K562 (cell line): ENCODE data around the gene CABLES1. TPM values are rescaled to one million over a fixed set of nuclear protein-coding genes. Genes with fewer than 3 reads are reported as not detected.

Experiments used
- GTF2F1 ChIP-seq: IDR thresholded peaks from 2 replicates; pipeline ENCODE4 v1.6.1; 2011; ENCODE audit warnings: low read depth, low read length, improper control_type of control experiment
- SMARCC2 ChIP-seq: fragments of 450-650 bp; IDR thresholded peaks from 2 replicates; pipeline ENCODE4 v1.6.1; 2017; ENCODE audit warnings: antibody characterized with exemption, moderate library complexity, mild to moderate bottlenecking, low read depth
- polyA plus RNA-seq, 8 experiments: library from polyadenylated mRNA; depleted of rRNA in 4 of 8; stranded (reverse) in 5 of 8; unstranded in 3 of 8; fragments of >200 nt; fragmentation: Nextera tagmentation in 2 of 8; fragmentation: Illumina TruSeq in 1 of 8; extraction: Ambion mirVana in 2 of 8; extraction: Trizol in 1 of 8; gene quantifications; 2 replicates each; pipeline versions ENCODE4 v1.2.1 to v1.2.3, GENCODE V29; 2011 to 2014; ENCODE audit warnings: inconsistent platforms in 1 of 8, missing spikeins in 1 of 8
- total RNA-seq, 7 experiments: library from RNA; depleted of rRNA in 6 of 7; stranded (reverse); fragments of >200 nt in 6 of 7; fragmentation: Illumina TruSeq in 2 of 7; extraction: Trizol in 2 of 7; gene quantifications; 2 replicates each; pipeline versions ENCODE4 v1.2.1 to v1.2.3, GENCODE V29; 2011 to 2021; ENCODE audit warnings: low replicate concordance in 1 of 7
- TF ChIP-seq, protein P1 (sequence below): fragments of 200-600 bp; sonication (generic); IDR thresholded peaks from one replicate; pipeline ENCODE4 v1.6.1; 2012; ENCODE audit warnings: mild to moderate bottlenecking, low read depth, low read length, inconsistent platforms
- TF ChIP-seq, protein P2 (sequence below): fragments of 450-650 bp; IDR thresholded peaks from 2 replicates; pipeline ENCODE4 v1.6.1; 2016; ENCODE audit warnings: borderline replicate concordance

The CABLES1 gene
- total and polyA plus RNA-seq, 9 of the 15 experiments (the other 6 are each of a cell fraction or from before 2014, with no cell fraction given), result 0.04 to 0.10 (median 0.06) TPM; not detected in 3

DNA sequence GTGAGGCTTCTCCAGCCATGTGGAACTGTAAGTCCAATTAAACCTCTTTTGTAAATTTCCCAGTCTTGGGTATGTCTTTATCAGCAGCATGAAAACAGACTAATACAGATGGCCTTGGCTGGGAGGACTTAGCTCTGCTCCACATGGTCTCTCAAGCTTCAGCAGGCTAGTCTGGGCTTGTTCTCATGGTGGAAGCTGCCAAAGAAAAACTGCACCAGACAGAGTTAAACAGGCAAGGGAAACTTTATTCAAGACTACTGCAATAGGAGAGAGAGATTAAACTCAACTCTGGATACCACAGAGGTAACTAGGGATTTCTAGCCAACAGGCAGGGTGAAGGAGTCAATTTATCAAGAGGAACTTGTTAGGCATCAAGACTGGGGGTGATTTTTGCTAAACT, 142.1 kb downstream of the CABLES1 start (continued):
- TF ChIP-seq, protein P1, sequence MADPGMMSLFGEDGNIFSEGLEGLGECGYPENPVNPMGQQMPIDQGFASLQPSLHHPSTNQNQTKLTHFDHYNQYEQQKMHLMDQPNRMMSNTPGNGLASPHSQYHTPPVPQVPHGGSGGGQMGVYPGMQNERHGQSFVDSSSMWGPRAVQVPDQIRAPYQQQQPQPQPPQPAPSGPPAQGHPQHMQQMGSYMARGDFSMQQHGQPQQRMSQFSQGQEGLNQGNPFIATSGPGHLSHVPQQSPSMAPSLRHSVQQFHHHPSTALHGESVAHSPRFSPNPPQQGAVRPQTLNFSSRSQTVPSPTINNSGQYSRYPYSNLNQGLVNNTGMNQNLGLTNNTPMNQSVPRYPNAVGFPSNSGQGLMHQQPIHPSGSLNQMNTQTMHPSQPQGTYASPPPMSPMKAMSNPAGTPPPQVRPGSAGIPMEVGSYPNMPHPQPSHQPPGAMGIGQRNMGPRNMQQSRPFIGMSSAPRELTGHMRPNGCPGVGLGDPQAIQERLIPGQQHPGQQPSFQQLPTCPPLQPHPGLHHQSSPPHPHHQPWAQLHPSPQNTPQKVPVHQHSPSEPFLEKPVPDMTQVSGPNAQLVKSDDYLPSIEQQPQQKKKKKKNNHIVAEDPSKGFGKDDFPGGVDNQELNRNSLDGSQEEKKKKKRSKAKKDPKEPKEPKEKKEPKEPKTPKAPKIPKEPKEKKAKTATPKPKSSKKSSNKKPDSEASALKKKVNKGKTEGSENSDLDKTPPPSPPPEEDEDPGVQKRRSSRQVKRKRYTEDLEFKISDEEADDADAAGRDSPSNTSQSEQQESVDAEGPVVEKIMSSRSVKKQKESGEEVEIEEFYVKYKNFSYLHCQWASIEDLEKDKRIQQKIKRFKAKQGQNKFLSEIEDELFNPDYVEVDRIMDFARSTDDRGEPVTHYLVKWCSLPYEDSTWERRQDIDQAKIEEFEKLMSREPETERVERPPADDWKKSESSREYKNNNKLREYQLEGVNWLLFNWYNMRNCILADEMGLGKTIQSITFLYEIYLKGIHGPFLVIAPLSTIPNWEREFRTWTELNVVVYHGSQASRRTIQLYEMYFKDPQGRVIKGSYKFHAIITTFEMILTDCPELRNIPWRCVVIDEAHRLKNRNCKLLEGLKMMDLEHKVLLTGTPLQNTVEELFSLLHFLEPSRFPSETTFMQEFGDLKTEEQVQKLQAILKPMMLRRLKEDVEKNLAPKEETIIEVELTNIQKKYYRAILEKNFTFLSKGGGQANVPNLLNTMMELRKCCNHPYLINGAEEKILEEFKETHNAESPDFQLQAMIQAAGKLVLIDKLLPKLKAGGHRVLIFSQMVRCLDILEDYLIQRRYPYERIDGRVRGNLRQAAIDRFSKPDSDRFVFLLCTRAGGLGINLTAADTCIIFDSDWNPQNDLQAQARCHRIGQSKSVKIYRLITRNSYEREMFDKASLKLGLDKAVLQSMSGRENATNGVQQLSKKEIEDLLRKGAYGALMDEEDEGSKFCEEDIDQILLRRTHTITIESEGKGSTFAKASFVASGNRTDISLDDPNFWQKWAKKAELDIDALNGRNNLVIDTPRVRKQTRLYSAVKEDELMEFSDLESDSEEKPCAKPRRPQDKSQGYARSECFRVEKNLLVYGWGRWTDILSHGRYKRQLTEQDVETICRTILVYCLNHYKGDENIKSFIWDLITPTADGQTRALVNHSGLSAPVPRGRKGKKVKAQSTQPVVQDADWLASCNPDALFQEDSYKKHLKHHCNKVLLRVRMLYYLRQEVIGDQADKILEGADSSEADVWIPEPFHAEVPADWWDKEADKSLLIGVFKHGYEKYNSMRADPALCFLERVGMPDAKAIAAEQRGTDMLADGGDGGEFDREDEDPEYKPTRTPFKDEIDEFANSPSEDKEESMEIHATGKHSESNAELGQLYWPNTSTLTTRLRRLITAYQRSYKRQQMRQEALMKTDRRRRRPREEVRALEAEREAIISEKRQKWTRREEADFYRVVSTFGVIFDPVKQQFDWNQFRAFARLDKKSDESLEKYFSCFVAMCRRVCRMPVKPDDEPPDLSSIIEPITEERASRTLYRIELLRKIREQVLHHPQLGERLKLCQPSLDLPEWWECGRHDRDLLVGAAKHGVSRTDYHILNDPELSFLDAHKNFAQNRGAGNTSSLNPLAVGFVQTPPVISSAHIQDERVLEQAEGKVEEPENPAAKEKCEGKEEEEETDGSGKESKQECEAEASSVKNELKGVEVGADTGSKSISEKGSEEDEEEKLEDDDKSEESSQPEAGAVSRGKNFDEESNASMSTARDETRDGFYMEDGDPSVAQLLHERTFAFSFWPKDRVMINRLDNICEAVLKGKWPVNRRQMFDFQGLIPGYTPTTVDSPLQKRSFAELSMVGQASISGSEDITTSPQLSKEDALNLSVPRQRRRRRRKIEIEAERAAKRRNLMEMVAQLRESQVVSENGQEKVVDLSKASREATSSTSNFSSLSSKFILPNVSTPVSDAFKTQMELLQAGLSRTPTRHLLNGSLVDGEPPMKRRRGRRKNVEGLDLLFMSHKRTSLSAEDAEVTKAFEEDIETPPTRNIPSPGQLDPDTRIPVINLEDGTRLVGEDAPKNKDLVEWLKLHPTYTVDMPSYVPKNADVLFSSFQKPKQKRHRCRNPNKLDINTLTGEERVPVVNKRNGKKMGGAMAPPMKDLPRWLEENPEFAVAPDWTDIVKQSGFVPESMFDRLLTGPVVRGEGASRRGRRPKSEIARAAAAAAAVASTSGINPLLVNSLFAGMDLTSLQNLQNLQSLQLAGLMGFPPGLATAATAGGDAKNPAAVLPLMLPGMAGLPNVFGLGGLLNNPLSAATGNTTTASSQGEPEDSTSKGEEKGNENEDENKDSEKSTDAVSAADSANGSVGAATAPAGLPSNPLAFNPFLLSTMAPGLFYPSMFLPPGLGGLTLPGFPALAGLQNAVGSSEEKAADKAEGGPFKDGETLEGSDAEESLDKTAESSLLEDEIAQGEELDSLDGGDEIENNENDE, result no peak
- TF ChIP-seq, protein P2, sequence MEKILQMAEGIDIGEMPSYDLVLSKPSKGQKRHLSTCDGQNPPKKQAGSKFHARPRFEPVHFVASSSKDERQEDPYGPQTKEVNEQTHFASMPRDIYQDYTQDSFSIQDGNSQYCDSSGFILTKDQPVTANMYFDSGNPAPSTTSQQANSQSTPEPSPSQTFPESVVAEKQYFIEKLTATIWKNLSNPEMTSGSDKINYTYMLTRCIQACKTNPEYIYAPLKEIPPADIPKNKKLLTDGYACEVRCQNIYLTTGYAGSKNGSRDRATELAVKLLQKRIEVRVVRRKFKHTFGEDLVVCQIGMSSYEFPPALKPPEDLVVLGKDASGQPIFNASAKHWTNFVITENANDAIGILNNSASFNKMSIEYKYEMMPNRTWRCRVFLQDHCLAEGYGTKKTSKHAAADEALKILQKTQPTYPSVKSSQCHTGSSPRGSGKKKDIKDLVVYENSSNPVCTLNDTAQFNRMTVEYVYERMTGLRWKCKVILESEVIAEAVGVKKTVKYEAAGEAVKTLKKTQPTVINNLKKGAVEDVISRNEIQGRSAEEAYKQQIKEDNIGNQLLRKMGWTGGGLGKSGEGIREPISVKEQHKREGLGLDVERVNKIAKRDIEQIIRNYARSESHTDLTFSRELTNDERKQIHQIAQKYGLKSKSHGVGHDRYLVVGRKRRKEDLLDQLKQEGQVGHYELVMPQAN, result no peak
- TF ChIP-seq SMARCC2, result no peak
- no peak for TF ChIP-seq GTF2F1
